Smooth muscle cell (in vitro differentiated cells): ENCODE measurements around the gene THOP1. TPM values are rescaled to one million over a fixed set of nuclear protein-coding genes. Genes with fewer than 3 reads are reported as not detected.

Source experiments
- DNase-seq: peaks from one replicate; lab custom pipeline; 2025; ENCODE audit not compliant: unreplicated experiment; lab: John Stamatoyannopoulos, UW
- H2AFZ ChIP-seq: fragments of 200-600 bp; sonication (generic); 2 replicates; pipeline ENCODE4 v1.6.0; 2016; ENCODE audit warnings: antibody characterized with exemption, low read depth, mild to moderate bottlenecking
- H3F3A ChIP-seq: fragments of 200-600 bp; sonication (generic); 2 replicates; pipeline ENCODE4 v1.6.0; 2017; ENCODE audit warnings: antibody characterized with exemption, low read depth
- H3K27ac ChIP-seq: fragments of 200-600 bp; sonication (generic); 2 replicates; pipeline ENCODE4 v1.5.1; 2016; ENCODE audit warnings: low read depth, mild to moderate bottlenecking
- H3K27me3 ChIP-seq: fragments of 200-600 bp; sonication (generic); 2 replicates; pipeline ENCODE4 v1.6.1; 2016; ENCODE audit warnings: low read depth, mild to moderate bottlenecking
- H3K36me3 ChIP-seq: fragments of 200-600 bp; sonication (generic); 2 replicates; pipeline ENCODE4 v1.5.1; 2016; ENCODE audit warnings: low read depth
- H3K4me1 ChIP-seq: fragments of 200-600 bp; sonication (generic); 2 replicates; pipeline ENCODE4 v1.5.1; 2016; ENCODE audit warnings: low read depth
- H3K4me2 ChIP-seq: fragments of 200-600 bp; sonication (generic); 2 replicates; pipeline ENCODE4 v1.6.0; 2016; ENCODE audit warnings: mild to moderate bottlenecking
- H3K4me3 ChIP-seq: fragments of 200-600 bp; sonication (generic); 2 replicates; pipeline ENCODE4 v1.5.1; 2016; ENCODE audit warnings: mild to moderate bottlenecking
- H3K79me2 ChIP-seq: fragments of 200-600 bp; sonication (generic); 2 replicates; pipeline ENCODE4 v1.6.0; 2016; ENCODE audit warnings: low read depth, mild to moderate bottlenecking
- H3K9ac ChIP-seq: fragments of 200-600 bp; sonication (generic); 2 replicates; pipeline ENCODE4 v1.6.0; 2016; ENCODE audit warnings: low read depth
- H3K9me3 ChIP-seq: fragments of 200-600 bp; sonication (generic); replicated peaks from 2 replicates; pipeline ENCODE4 v1.5.1; 2016; ENCODE audit warnings: low read depth
- H4K20me1 ChIP-seq: fragments of 200-600 bp; sonication (generic); 2 replicates; pipeline ENCODE4 v1.6.0; 2016; ENCODE audit warnings: low read depth
- CTCF ChIP-seq: fragments of 200-600 bp; sonication (generic); IDR thresholded peaks from 2 replicates; pipeline ENCODE4 v1.5.1; 2017; ENCODE audit warnings: borderline replicate concordance, mild to moderate bottlenecking, antibody characterized with exemption; ENCODE audit not compliant: insufficient read depth, poor library complexity, severe bottlenecking
- WGBS: methylation state at CpG from one replicate; pipeline ENCODE4 v1.1.7; 2016; ENCODE audit warnings: low lambda C conversion rate; 5-methylcytosine and 5-hydroxymethylcytosine counted together
- polyA plus RNA-seq: library from polyadenylated mRNA; unstranded; fragments of >200 nt; fragmentation: Nextera tagmentation; extraction: Ambion mirVana; gene quantifications from 2 replicates; pipeline ENCODE4 v1.2.1, GENCODE V29; 2016
- total RNA-seq: library from RNA; depleted of rRNA; stranded (reverse); fragments of >200 nt; gene quantifications from 2 replicates; pipeline ENCODE4 v1.2.3, GENCODE V29; 2014

THOP1 gene
- total and polyA plus RNA-seq, 2 experiments from 2014 or later, result 40.5 to 65.6 TPM

GRCh38 chr19:2808129-2808941 is 23.0 kb downstream of the THOP1 start:
- Histone ChIP-seq H3K36me3 (no peaks in the 10 kb centered on the region), H3K4me1 (no peaks in the 10 kb centered on the region), H3K9ac (no peak overlapping the region), H3F3A (no peaks in the 10 kb centered on the region), H3K79me2 (no peaks in the 10 kb centered on the region), H3K4me3 (no peak overlapping the region), H2AFZ (no peak overlapping the region), H3K4me2 (no peak overlapping the region), H3K27me3 (no peaks in the 10 kb centered on the region), H3K27ac (no peak overlapping the region), H3K9me3 (no peaks in the 10 kb centered on the region), H4K20me1 (no peaks in the 10 kb centered on the region)
- TF ChIP-seq CTCF, result no peak
- 98% methylated on average over 35 of the region's 41 CpGs for WGBS
- no peak for DNase-seq

- no peak for TF ChIP-seq CTCF
- no peak overlapping the region for H3K4me3 ChIP-seq
- H3K36me3 ChIP-seq, result no peaks in the 10 kb centered on the region
- DNase-seq, result no peak
- H3K79me2 ChIP-seq, result no peaks in the 10 kb centered on the region
- no peaks in the 10 kb centered on the region for H4K20me1 ChIP-seq
- H3K4me1 ChIP-seq, result no peaks in the 10 kb centered on the region
- 95% methylated on average over 36 of the region's 37 CpGs for WGBS
- H3K27ac ChIP-seq, result no peak overlapping the region
- no peaks in the 10 kb centered on the region for H3K27me3 ChIP-seq
- no peaks in the 10 kb centered on the region for H3K9me3 ChIP-seq
- H2AFZ ChIP-seq, result no peak overlapping the region
- no peak overlapping the region for H3K4me2 ChIP-seq
- H3K9ac ChIP-seq, result no peak overlapping the region
- H3F3A ChIP-seq, result no peaks in the 10 kb centered on the region
These were observed 24.3 kb downstream of the THOP1 start for GRCh38 chr19:2809387-2810140.

- no peaks in the 10 kb centered on the region for H3K79me2 ChIP-seq
- H3K4me1 ChIP-seq, result no peaks in the 10 kb centered on the region
- H3K9ac ChIP-seq, result no peak overlapping the region
- no peak for TF ChIP-seq CTCF
- DNase-seq, result no peak
- H3K27ac ChIP-seq, result no peak overlapping the region
- H3K9me3 ChIP-seq, result no peaks in the 10 kb centered on the region
- WGBS, result 96% methylated on average over 49 of the region's 58 CpGs
- H3K4me2 ChIP-seq, result no peak overlapping the region
- no peak overlapping the region for H3K4me3 ChIP-seq
- H2AFZ ChIP-seq, result no peak overlapping the region
- H4K20me1 ChIP-seq, result no peaks in the 10 kb centered on the region
- no peaks in the 10 kb centered on the region for H3K27me3 ChIP-seq
- H3K36me3 ChIP-seq, result no peaks in the 10 kb centered on the region
- no peaks in the 10 kb centered on the region for H3F3A ChIP-seq
These were observed 25.1 kb downstream of the THOP1 start for GRCh38 chr19:2810141-2811091.
